ENCODE measurements around the gene PLCB4. TPM values are rescaled to one million over a fixed set of nuclear protein-coding genes. Genes with fewer than 3 reads are reported as not detected.

PLCB4 gene
- total and polyA plus RNA-seq, 7 donors = 9.7 to 21.0 (median 12.4) TPM

DNA sequence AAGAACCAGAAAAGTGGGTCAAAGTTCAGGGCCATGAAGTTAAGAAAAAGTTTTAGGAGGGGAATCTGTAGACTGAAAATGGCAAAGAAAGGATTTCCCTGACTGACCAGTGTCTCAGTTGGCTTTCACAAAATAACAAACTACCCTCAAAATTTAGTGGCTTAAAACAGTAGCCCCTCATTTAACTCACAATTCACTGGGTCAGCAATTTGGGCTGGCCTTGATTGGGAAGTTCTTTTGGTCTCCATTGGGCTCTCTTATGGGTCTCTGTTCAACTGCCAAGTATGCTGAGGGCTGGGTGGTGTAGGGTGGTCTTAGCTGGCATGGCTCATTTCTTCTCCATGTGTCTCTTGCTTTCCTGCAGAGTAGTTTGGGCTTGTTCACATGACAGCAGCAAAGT lies 161.5 kb downstream of the PLCB4 start:
- H3K4me3 ChIP-seq = no peak overlapping the region
- H3K36me3 ChIP-seq = no peaks in the 10 kb centered on the region
- TF ChIP-seq EP300 (IDR thresholded peaks at IDR 0.05) (no peak), POLR2A (IDR thresholded peaks at IDR 0.05) (no peak), POLR2AphosphoS5 (IDR thresholded peaks at IDR 0.05) (no peak)
- TF ChIP-seq, protein P1, sequence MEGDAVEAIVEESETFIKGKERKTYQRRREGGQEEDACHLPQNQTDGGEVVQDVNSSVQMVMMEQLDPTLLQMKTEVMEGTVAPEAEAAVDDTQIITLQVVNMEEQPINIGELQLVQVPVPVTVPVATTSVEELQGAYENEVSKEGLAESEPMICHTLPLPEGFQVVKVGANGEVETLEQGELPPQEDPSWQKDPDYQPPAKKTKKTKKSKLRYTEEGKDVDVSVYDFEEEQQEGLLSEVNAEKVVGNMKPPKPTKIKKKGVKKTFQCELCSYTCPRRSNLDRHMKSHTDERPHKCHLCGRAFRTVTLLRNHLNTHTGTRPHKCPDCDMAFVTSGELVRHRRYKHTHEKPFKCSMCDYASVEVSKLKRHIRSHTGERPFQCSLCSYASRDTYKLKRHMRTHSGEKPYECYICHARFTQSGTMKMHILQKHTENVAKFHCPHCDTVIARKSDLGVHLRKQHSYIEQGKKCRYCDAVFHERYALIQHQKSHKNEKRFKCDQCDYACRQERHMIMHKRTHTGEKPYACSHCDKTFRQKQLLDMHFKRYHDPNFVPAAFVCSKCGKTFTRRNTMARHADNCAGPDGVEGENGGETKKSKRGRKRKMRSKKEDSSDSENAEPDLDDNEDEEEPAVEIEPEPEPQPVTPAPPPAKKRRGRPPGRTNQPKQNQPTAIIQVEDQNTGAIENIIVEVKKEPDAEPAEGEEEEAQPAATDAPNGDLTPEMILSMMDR (IDR thresholded peaks at IDR 0.05) = no peak
- intact Hi-C loops (cut with DNase I) = no loop called here
- no peaks in the 10 kb centered on the region for H3K27me3 ChIP-seq
- H3K9me3 ChIP-seq = no peaks in the 10 kb centered on the region
- no peak overlapping the region for H3K27ac ChIP-seq
- H3K4me1 ChIP-seq = peaks cover 0 to 9% (median 2%) of the 10 kb centered on the region in 4 donors
- no peak for DNase-seq

DNA sequence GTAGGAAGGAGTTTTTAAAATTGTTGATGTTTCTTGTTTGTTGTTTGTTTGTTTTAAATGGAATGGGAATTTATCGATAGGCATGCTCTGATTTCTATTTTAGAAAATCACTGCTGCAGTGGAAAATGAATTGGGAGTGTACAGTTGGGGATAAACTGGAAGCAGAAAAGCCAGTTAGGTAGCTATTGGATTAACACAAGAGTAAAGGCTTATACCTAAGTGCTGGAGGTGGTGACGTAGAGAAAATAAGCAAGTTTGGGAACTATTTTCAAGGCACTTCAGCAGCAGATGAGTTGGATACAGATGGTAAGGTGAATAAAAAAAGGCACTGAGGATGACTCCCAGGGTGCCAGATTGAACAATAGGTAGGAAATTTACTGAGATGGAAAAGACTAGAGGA lies 164.9 kb downstream of the PLCB4 start:
- Histone ChIP-seq H3K36me3 (no peaks in the 10 kb centered on the region), H3K27ac (no peak overlapping the region), H3K9me3 (no peaks in the 10 kb centered on the region), H3K4me1 (peaks cover 0 to 6% (median under 1%) of the 10 kb centered on the region in 4 donors), H3K27me3 (no peaks in the 10 kb centered on the region), H3K4me3 (no peak overlapping the region)
- intact Hi-C loops (cut with DNase I) = no loop called here
- 92 to 97% methylated on average over 2 of the region's 2 CpGs for WGBS, 2 donors
- no peak for DNase-seq
- no peak for TF ChIP-seq EP300 (IDR thresholded peaks at IDR 0.05)
- no peak for TF ChIP-seq POLR2AphosphoS5 (IDR thresholded peaks at IDR 0.05)
- no peak for TF ChIP-seq POLR2A (IDR thresholded peaks at IDR 0.05)
- TF ChIP-seq, protein P1 (IDR thresholded peaks at IDR 0.05) = no peak

DNA sequence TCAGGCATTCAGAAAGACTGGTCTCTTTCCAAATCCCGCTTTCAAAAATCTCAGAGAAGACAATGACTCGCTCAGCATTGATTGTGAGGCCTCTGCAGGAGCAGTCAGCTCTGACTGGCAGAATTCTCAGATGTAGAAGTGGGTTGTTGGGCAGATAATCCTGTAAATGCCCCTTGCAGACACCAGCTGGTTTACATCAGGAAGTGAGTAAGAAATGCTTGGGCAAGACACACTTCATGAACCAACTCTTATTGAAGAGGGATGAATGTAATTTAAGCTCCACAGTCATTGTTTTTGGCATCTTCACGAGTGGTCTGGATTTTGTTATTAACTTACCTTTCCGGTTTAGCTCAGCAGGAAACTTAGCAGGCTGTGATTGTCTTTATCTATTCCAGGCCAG lies 166.6 kb downstream of the PLCB4 start:
- no peaks in the 10 kb centered on the region for H3K27me3 ChIP-seq
- H3K27ac ChIP-seq = no peak overlapping the region
- H3K36me3 ChIP-seq = no peaks in the 10 kb centered on the region
- WGBS, 2 donors = 85 to 87% methylated on average over 4 of the region's 4 CpGs
- no peak for DNase-seq
- H3K4me3 ChIP-seq = no peak overlapping the region
- no peaks in the 10 kb centered on the region for H3K9me3 ChIP-seq
- H3K4me1 ChIP-seq = no peaks in the 10 kb centered on the region
- intact Hi-C loops (cut with DNase I) = no loop called here
- TF ChIP-seq POLR2A (IDR thresholded peaks at IDR 0.05) = no peak
- TF ChIP-seq, protein P1 (IDR thresholded peaks at IDR 0.05) = no peak
- no peak for TF ChIP-seq POLR2AphosphoS5 (IDR thresholded peaks at IDR 0.05)

DNA sequence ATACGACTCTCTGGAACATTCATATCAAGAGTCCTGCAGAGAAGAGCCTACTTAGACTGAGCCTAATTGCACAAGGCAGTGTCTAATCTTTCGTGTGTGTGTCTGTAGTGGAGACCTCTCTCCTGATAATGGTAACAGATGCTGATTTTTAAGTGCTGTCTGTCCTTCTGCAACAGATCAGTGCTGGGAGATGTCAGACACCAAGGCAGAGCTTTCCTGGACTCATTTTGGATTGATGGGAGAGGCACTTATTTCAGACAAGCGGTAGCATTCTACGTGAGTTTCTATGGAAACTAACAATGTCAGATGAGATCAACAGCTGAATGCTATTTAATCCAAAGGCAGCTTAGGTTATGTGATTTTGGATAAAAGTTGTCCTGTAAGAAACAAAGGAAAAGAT lies 167.6 kb downstream of the PLCB4 start:
- no peaks in the 10 kb centered on the region for H3K9me3 ChIP-seq
- H3K27me3 ChIP-seq = no peaks in the 10 kb centered on the region
- no peaks in the 10 kb centered on the region for H3K36me3 ChIP-seq
- H3K4me1 ChIP-seq = no peaks in the 10 kb centered on the region
- H3K27ac ChIP-seq = no peak overlapping the region
- TF ChIP-seq EP300 (IDR thresholded peaks at IDR 0.05) (no peak), POLR2A (IDR thresholded peaks at IDR 0.05) (no peak), POLR2AphosphoS5 (IDR thresholded peaks at IDR 0.05) (no peak)
- TF ChIP-seq, protein P1 (IDR thresholded peaks at IDR 0.05) = no peak
- intact Hi-C loops (cut with DNase I) = no loop called here
- 93 to 94% methylated on average over 4 of the region's 4 CpGs for WGBS, 2 donors
- no peak overlapping the region for H3K4me3 ChIP-seq
- DNase-seq = no peak

DNA sequence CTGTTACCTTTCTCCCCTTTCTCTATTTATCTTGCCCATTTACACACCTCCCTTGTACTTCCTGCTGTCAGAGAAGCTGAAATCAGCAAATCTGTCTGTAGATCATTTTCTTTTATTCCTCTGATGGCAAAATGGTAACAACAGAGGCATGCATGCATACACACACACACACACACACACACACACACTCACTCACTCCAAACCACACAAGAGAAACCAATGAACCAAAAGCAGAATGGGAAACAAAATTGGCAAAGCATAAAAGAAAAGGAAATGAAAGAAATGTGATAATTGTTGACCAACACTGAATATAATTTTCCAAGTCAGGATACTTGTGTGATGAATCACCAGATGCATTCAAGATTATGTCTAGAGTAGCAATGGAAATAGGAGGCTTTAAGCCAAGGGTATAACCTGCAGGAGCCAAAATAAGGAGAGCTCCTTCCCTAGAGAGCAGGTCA lies 172.4 kb downstream of the PLCB4 start:
- Histone ChIP-seq H3K4me1 (no peaks in the 10 kb centered on the region), H3K9me3 (no peaks in the 10 kb centered on the region), H3K36me3 (no peaks in the 10 kb centered on the region), H3K27me3 (no peaks in the 10 kb centered on the region), H3K4me3 (no peak overlapping the region), H3K27ac (no peak overlapping the region)
- no peak for DNase-seq
- TF ChIP-seq POLR2A (IDR thresholded peaks at IDR 0.05) (no peak), EP300 (IDR thresholded peaks at IDR 0.05) (no peak), POLR2AphosphoS5 (IDR thresholded peaks at IDR 0.05) (no peak)
- intact Hi-C loops (cut with DNase I) = no loop called here
